Aorta (tissue), 5 donors: ENCODE results near the gene NADK2. TPM values are rescaled to one million over a fixed set of nuclear protein-coding genes. Genes with fewer than 3 reads are reported as not detected.
"Not testable (repeated sequence)": the region's sequence is repeated elsewhere in the genome, so short reads cannot be mapped to it uniquely, and the experiment has no call there.

Experiments
- ATAC-seq: fragments of 200-7000 bp; cut with Tn5 transposase; one replicate; pipeline ENCODE4 v1.9.1; 2022; ENCODE audit warnings: moderate library complexity; ENCODE audit not compliant: low FRiP score
- DNase-seq, 2 donors: peaks; one replicate each; pipeline ENCODE4 v3.0.0-alpha.2; 2020
- H3K27ac ChIP-seq, 2 donors: one replicate each; pipeline ENCODE4 v1.5.1; 2013; ENCODE audit warnings: low read length in 2 of 2, mild to moderate bottlenecking in 2 of 2, moderate library complexity in 2 of 2, control low read depth in 1 of 2, inconsistent platforms in 1 of 2, low read depth in 1 of 2
- H3K27me3 ChIP-seq, 2 donors: one replicate each; pipeline ENCODE4 v1.6.1; 2013; ENCODE audit warnings: control low read depth in 1 of 2, low read length in 1 of 2, mild to moderate bottlenecking in 1 of 2, moderate library complexity in 1 of 2; ENCODE audit not compliant: insufficient read depth in 2 of 2, control insufficient read depth in 1 of 2
- H3K36me3 ChIP-seq, 2 donors: one replicate each; pipeline ENCODE4 v1.6.1; 2013; ENCODE audit warnings: control low read depth in 1 of 2, low read length in 1 of 2, mild to moderate bottlenecking in 1 of 2; ENCODE audit not compliant: insufficient read depth in 2 of 2, control insufficient read depth in 1 of 2
- H3K4me1 ChIP-seq, 2 donors: one replicate each; pipeline ENCODE4 v1.6.1; 2013; ENCODE audit warnings: low read length in 2 of 2, control low read depth in 1 of 2, mild to moderate bottlenecking in 1 of 2, moderate library complexity in 1 of 2; ENCODE audit not compliant: insufficient read depth in 2 of 2, control insufficient read depth in 1 of 2
- H3K4me3 ChIP-seq, 2 donors: one replicate each; pipeline ENCODE4 v1.5.1; 2013; ENCODE audit warnings: low read length in 2 of 2, control low read depth in 1 of 2, mild to moderate bottlenecking in 1 of 2
- H3K9me3 ChIP-seq: one replicate; pipeline ENCODE4 v1.6.1; 2013; ENCODE audit warnings: mild to moderate bottlenecking, low read length; ENCODE audit not compliant: control insufficient read depth
- WGBS, 2 donors: extraction: QIAGEN DNeasy Blood & Tissue Kit; methylation state at CpG; one replicate each; pipeline ENCODE4 v1.1.7; 2013; 5-methylcytosine and 5-hydroxymethylcytosine counted together
- intact Hi-C, 2 donors: fragments of 100-400 bp; cut with DNase I; formaldehyde crosslinking; loops; one replicate each; pipeline versions ENCODE4 v1.14.2 to v1.15.0; 2022
- polyA plus RNA-seq, 2 donors: library from polyadenylated mRNA; stranded (reverse); fragments of 200-250 nt; gene quantifications; one replicate each; pipeline ENCODE4 v1.2.3, GENCODE V29; 2013
- total RNA-seq, 2 donors: library from RNA; stranded (reverse); fragmentation: NEBNext Ultra II Directional; extraction: Animal tissue kit (Norgen Biotek cat#: 25700); gene quantifications; one replicate each; pipeline ENCODE4 v1.2.1, GENCODE V29; 2021
- donor health status: healthy with polysubstance abuse.
- donor health status: Bipolar disorder and iron deficiency.
- donor health status: DM: no; HTN: no; CAD: no.
- donor health status: DM: no; HTN: no; CAD: no.
- donor health status: DM: yes; HTN: yes; CAD: no.

NADK2 gene
- total and polyA plus RNA-seq, 4 donors, result 17.4 to 32.0 (median 25.0) TPM

- H3K27ac ChIP-seq, result no peak overlapping the region
- no peaks in the 10 kb centered on the region for H3K27me3 ChIP-seq
- no peak overlapping the region for H3K4me3 ChIP-seq
- DNase-seq, result no peak
- ATAC-seq, result no peak
- peaks cover 0 to 2% of the 10 kb centered on the region in 2 donors for H3K36me3 ChIP-seq
- H3K4me1 ChIP-seq, result no peaks in the 10 kb centered on the region
- intact Hi-C loops, result no loop called here
- H3K9me3 ChIP-seq, result no peaks in the 10 kb centered on the region
- WGBS, 2 donors, result 94 to 95% methylated on average over 2 of the region's 2 CpGs
Measured at GRCh38 chr5:36205329-36205728, 36.4 kb downstream of the NADK2 start.

DNA sequence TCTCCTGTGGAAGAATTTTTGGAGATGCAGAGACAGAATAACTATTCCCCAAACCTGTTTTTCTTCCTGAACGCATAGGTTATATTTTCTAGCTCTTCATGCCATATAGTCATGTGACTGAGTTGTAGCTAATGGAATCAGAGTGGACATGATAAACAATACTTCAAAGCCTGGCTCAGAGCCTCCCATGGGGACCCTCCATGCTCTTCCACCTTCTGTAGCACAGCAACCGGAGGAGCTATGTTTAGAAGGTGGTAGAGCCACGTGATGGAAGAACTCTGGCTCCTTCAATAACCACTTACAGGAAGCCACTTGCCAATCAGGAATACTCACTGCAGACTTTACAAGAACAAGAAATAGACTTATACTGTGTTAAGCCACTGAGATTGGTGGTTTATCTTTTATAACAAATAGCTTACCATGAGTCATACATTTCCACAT, 39.2 kb downstream of the NADK2 start:
- peak in 1 of 2 donors; percentile 24 for DNase-seq
- no peaks in the 10 kb centered on the region for H3K9me3 ChIP-seq
- H3K4me1 ChIP-seq, result no peaks in the 10 kb centered on the region
- H3K36me3 ChIP-seq, result peaks cover 0 to 2% of the 10 kb centered on the region in 2 donors
- intact Hi-C loops, result no loop called here
- no peak overlapping the region for H3K27ac ChIP-seq
- no peak for ATAC-seq
- 48 to 63% methylated on average over 3 of the region's 3 CpGs for WGBS, 2 donors
- H3K4me3 ChIP-seq, result no peak overlapping the region
- no peaks in the 10 kb centered on the region for H3K27me3 ChIP-seq

DNA sequence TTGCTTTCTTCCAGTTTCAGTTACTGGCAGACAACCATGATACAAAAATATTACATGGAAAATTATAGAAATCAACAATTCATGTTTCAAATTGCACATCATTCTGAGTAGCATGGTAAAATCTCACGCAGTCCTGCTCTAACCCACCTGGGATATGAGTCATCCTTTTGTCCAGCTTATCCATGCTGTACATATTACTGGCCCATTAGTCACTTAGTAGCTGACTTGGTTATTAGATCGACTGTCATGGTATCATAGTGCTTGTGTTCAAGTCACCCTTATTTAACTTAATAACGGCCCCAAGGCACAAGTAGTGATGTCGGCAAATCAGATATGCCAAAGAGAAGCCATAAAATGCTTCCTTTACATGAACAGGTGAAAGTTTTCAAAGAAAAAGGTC, 41.2 kb downstream of the NADK2 start:
- Histone ChIP-seq H3K4me1 (no peaks in the 10 kb centered on the region), H3K4me3 (no peak overlapping the region), H3K36me3 (peaks cover 0 to 2% of the 10 kb centered on the region in 2 donors), H3K27me3 (no peaks in the 10 kb centered on the region), H3K27ac (no peak overlapping the region), H3K9me3 (no peaks in the 10 kb centered on the region)
- intact Hi-C loops, result no loop called here
- DNase-seq (no peak), ATAC-seq (no peak)
- 85 to 87% methylated on average over 4 of the region's 4 CpGs for WGBS, 2 donors

- intact Hi-C loops, result no loop called here
- WGBS, 2 donors, result 22 to 30% methylated on average over 2 of the region's 2 CpGs
- Histone ChIP-seq H3K27me3 (no peaks in the 10 kb centered on the region), H3K36me3 (peaks cover 0 to 2% of the 10 kb centered on the region in 2 donors), H3K27ac (no peak overlapping the region), H3K4me3 (no peak overlapping the region), H3K4me1 (no peaks in the 10 kb centered on the region), H3K9me3 (no peaks in the 10 kb centered on the region)
- DNase-seq, result no peak
- no peak for ATAC-seq
Measured at GRCh38 chr5:36199620-36200019, 42.1 kb downstream of the NADK2 start.

DNA sequence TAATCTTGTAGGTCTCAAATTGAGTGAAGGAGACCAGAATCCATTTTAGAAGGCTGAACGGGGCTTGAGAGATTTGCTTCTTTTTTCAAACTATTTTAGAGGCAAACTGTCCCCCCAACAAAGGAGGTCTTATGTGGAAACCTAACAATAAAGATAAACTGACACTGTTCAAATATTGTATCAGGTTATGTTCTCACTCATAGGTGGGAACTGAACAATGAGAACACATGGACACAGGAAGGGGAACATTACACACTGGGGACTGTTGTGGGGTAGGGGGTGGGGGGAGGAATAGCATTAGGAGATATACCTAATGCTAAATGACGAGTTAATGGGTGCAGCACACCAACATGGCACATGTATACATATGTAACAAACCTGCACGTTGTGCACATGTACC, 42.9 kb downstream of the NADK2 start:
- intact Hi-C loops, H3K36me3 ChIP-seq, ATAC-seq, H3K27me3 ChIP-seq, H3K9me3 ChIP-seq, DNase-seq, H3K4me1 ChIP-seq, H3K4me3 ChIP-seq, H3K27ac ChIP-seq: not testable (repeated sequence)
- 69 to 84% methylated on average over 2 of the region's 3 CpGs for WGBS, 2 donors

- Histone ChIP-seq H3K36me3 (peaks cover 0 to 2% of the 10 kb centered on the region in 2 donors), H3K4me3 (no peak overlapping the region), H3K9me3 (no peaks in the 10 kb centered on the region), H3K4me1 (no peaks in the 10 kb centered on the region), H3K27me3 (no peaks in the 10 kb centered on the region), H3K27ac (no peak overlapping the region)
- intact Hi-C loops, result no loop called here
- ATAC-seq, result no peak
- no peak for DNase-seq
Measured at GRCh38 chr5:36198281-36198680, 43.4 kb downstream of the NADK2 start.

DNA sequence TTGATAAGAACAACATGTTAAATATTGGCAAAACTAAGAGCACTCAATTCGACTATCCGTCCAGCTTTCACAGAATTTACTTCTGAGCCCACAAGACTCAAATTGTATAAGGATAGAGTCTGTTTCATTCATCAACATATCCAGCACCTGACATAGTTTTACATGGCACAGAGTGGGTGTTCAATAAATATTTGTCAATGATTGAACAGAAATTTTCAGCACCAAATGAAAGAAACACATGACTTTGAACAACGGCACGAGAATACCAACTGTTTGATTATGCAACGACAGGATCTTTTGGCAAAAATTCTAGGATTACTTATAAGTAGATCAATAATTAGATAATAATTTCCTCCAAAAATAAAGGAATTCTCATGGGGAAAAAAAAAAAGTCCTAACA, 48.0 kb downstream of the NADK2 start:
- ATAC-seq (no peak), DNase-seq (no peak)
- H3K27me3 ChIP-seq, result no peaks in the 10 kb centered on the region
- no peak overlapping the region for H3K27ac ChIP-seq
- H3K9me3 ChIP-seq, result no peaks in the 10 kb centered on the region
- H3K36me3 ChIP-seq, result peaks cover 0 to 3% of the 10 kb centered on the region in 2 donors
- intact Hi-C loops, result no loop called here
- no peaks in the 10 kb centered on the region for H3K4me1 ChIP-seq
- 94 to 96% methylated on average over 5 of the region's 5 CpGs for WGBS, 2 donors
- no peak overlapping the region for H3K4me3 ChIP-seq

GRCh38 chr5:36184408-36184807, 57.3 kb downstream of the NADK2 start:
- H3K4me1 ChIP-seq, H3K36me3 ChIP-seq, H3K9me3 ChIP-seq, H3K27me3 ChIP-seq, H3K4me3 ChIP-seq, intact Hi-C loops, DNase-seq, H3K27ac ChIP-seq, ATAC-seq: not testable (repeated sequence)
- 96 to 98% methylated on average over 2 to 3 of the region's 4 CpGs for WGBS, 2 donors

GRCh38 chr5:36181774-36182173, 60.0 kb downstream of the NADK2 start:
- peaks cover 2 to 6% of the 10 kb centered on the region in 2 donors for H3K36me3 ChIP-seq
- no peaks in the 10 kb centered on the region for H3K27me3 ChIP-seq
- no peak for DNase-seq
- H3K4me1 ChIP-seq, result no peaks in the 10 kb centered on the region
- H3K9me3 ChIP-seq, result no peaks in the 10 kb centered on the region
- ATAC-seq, result no peak
- H3K27ac ChIP-seq, result no peak overlapping the region
- intact Hi-C loops, result no loop called here
- 19 to 34% methylated on average over 2 of the region's 2 CpGs for WGBS, 2 donors
- H3K4me3 ChIP-seq, result no peak overlapping the region
